HS-27A (cell line): ENCODE data around the gene ZNF100.
"Not testable (repeated sequence)": the region's sequence is repeated elsewhere in the genome, so short reads cannot be mapped to it uniquely, and the experiment has no call there.

Experiments
- DNase-seq: peaks from one replicate; pipeline ENCODE4 v3.0.0-alpha.2; 2012; ENCODE audit warnings: low read depth, missing footprints

The ZNF100 gene

GRCh38 chr19:21704320-21704719 is 63.1 kb downstream of the ZNF100 start:
- no peak for DNase-seq

DNA sequence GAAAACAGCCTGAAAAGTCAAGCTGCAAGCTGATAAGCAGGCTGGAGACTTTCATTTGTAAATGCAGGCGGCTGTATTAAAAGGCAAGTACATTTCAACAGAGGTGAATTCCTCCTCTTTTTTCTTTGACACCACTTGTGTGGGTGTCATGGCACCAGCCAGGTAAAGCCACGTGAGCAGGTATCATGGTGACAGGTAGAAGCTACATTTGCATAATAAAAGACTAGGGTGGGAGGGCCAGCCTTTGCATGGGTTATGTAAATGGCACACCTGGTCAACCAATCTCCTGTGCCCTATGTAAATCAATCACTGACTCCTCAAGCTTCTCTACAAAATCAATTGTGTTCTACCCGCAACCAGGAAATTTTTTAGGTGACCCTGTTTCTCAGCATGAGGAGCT is 68.2 kb downstream of the ZNF100 start:
- no peak for DNase-seq

GRCh38 chr19:21698215-21698614 is 69.2 kb downstream of the ZNF100 start:
- DNase-seq: no peak

DNA sequence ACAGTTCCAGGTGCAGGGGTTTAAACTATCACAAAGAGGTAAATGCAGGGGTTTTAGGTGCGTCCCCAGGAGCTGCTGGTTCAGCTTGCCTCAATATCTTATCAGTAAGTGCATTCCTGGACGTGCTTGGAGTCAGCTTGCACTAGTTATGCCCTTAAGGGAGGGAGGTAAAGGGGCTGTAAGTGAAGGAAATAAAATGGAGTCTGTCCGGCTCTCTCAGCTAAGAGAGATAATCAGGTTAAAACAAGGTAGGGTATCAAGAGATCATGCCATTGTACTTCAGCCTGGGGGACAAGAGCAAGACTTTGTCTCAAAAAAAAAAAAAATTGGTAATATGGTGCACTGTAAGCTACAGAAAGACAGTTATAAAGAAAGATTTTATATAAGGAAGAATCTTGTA is 69.7 kb downstream of the ZNF100 start:
- no peak for DNase-seq

GRCh38 chr19:21694171-21694906 is 73.0 kb downstream of the ZNF100 start:
- DNase-seq: no peak

- no peak for DNase-seq
These were observed 74.0 kb downstream of the ZNF100 start for GRCh38 chr19:21693399-21693798.

GRCh38 chr19:21691661-21692060 is 75.7 kb downstream of the ZNF100 start:
- DNase-seq: no peak

- no peak for DNase-seq
These were observed 78.9 kb downstream of the ZNF100 start for GRCh38 chr19:21688464-21688863.

- no peak for DNase-seq
These were observed 86.7 kb downstream of the ZNF100 start for GRCh38 chr19:21680671-21681070.

DNA sequence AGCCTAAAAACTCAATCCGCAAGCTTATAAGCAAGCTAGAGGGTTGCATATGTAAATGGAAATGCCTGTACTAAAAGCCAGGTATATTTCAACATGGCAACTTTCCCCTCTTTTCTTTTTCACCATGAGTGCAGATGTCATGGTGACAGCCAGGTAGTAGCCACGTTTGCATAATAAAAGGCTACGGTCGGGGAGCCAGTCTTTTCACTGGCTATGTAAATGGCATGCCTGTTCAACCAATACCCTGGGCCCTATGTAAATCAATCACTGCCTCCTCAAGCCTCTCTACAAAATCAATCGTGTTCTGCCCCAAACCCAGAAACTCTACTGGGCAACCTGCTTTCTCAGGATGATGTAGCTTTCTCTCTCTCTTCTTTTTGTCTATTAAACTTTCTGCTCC is 87.4 kb downstream of the ZNF100 start:
- DNase-seq: no peak

- DNase-seq: no peak
These were observed 89.5 kb downstream of the ZNF100 start for GRCh38 chr19:21677696-21678418.

DNA sequence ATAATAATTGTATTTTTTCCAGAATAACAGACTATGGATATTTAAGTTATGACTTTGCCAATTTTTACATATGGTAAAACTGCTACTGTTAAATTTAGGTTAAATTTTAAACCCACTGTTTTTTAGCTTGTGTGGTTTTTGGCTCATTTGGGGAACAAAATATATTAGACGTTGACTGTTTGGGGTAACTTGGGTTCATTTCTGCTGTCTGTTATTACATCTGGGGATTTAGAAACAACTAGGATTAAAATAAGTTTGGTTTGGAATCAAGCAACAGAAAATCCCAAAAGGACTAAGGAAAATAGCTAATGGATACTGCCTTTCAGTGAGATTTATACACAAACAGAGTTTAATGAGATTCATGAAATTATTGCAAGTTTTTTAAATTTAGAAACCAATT is 92.9 kb downstream of the ZNF100 start:
- no peak for DNase-seq

DNA sequence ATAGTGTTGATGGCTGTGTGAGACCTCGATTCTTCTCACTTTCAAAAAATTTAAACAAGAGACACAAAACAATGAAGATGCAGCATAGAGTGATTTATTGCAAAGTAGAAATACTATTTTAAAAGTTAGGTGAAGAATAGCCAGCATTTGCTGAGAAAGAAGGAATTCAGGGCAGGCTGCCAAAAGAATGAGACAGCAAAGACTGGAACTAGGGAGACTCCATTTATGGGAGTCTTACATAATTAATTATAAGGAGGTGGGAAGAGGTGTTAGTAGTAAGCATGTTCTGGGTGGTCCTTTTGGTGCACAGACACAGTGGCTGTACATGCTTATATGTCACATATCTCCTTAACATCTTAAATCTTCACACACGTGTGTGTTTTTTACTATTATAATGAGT is 93.9 kb downstream of the ZNF100 start:
- DNase-seq: not testable (repeated sequence)
